ENCODE data around the gene SMOC2.

DNA sequence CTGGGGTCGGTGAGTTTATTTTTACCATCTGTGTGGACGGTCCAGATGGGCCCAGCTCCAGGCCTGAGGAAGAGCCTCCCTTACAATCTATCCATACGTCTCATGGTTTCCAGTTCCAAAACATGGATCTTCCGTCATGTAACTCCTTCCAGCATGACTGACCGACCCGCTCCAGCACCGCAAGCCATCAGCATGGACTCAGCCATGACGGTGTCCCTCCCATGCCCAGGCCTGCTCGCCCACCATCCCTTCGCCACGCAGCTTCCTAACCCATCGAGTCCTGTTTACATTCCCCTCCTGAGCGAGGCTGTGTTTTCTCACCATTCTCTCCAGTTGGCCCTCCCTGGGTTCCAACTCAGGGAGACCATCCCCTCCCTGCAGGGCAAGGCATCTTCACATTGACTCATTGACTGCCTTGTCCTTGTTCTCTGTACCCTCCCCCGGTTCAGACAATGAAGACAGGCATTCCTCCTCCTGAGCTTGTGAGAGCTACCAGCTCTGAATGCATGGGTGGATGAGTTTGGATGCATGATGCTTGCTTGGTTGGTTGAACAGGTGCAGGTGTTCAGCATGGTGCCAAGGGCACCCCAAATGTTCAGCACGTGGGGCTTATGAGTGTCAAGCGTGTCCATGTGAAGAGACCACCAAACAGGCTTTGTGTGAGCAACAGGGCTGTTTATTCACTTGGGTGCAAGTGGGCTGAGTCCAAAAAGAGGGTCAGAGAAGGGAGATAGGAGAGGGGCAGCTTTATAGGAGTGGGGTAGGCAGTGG, 235.8 kb downstream of the SMOC2 start:
- TF ChIP-seq EZH2 (IDR thresholded peaks at IDR 0.05) (no peak), POLR2AphosphoS5 (IDR thresholded peaks at IDR 0.05; ENCODE audit: borderline replicate concordance, low read depth, low read length) (no peak), FOXP2 (optimal IDR thresholded peaks at IDR 0.05; ENCODE audit: control extremely low read depth, extremely low read length, insufficient read depth) (no peak)
